Activated CD4-positive, CD25-positive, alpha-beta regulatory T cell (primary cell): Measurements from ENCODE around the gene TMEM59L.
"Not testable (repeated sequence)": the region's sequence is repeated elsewhere in the genome, so short reads cannot be mapped to it uniquely, and the experiment has no call there.

Experiments
- DNase-seq, 4 experiments: peaks; one replicate each; lab custom pipeline; 2025; lab: John Stamatoyannopoulos, UW

Gene TMEM59L

DNA sequence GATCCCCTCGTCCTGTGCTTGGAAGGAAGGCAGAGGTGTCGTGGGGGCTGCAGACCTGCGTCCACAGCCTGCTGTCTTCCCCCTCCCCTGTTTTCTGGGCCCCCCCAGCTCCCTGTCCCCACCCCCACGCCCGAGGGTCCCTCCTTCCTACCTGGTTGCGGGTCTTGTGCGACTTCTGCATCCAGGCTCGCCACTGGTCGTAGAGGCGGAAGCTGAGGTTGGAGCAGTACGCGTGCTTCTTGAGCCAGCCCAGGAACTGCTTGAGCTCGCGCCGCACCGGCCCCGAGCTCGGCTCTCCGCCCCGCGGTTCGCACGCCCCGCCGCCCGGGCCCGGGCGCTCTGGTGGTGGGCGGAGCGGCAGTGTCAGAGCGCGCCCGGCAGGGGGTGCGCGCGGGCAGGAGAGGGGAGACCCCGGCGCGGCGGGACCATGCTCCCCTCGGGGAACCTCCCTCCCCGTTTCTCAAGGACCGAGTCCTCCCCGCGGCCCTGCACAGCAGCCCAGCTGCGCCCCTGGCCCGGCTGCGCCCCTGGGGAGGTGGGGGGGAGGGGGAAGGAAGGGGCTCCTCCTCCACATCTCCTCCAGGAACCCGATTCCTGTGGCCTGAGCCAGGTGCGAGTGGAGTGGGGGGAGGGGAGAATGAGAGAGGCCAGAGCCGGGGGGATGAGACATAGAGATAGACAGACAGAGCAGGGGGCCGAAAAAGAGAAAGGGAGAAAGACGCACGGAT lies 18.4 kb upstream of the TMEM59L start:
- DNase-seq: peak; percentile 55 to 62 (median 56)

DNA sequence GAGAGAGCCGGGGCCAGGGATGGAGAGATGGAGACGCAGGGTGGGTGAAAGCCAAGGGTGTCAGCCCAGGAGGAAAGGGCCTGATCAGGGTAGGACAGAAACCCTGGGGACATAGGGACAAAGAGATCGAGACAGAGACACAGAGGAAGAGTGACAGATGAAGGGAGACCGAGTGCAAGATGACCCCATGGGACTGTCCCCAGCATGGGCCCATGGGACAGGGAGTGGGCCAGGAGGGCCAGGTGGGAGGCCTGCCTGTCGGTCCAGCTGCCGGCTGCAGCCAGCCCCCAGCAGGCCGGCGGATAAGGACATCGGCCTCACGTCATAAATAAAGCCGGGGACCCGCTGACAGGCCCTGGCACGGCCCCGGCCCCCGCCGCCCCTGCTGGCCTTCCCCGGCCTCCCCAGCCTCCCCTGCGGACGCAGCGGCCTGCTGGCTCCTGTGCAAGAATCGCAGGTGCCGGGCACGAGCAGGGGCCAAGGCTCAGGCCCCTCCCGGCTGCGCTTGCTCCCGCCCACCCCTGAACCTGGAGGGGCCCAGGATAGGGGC lies 17.8 kb upstream of the TMEM59L start:
- DNase-seq: no peak

DNA sequence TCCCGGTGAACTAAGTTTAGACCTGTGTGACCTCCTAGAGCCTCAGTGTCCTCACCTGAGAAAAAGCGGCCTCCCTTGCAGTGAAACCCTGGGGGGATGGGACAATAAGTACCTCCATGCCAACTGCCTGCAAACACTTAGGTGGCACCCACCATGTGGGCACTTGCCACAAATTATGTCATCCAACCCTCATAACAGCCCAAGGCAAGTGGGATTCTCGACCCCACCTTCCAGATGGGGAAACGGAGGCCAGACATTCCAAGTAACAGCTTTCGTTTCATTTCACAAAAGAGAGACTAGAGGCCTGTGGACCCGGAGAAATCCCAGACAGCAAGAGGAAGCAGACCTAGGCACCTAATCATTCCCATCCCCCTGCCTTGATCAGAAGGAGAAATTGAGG lies 17.2 kb upstream of the TMEM59L start:
- no peak for DNase-seq

DNA sequence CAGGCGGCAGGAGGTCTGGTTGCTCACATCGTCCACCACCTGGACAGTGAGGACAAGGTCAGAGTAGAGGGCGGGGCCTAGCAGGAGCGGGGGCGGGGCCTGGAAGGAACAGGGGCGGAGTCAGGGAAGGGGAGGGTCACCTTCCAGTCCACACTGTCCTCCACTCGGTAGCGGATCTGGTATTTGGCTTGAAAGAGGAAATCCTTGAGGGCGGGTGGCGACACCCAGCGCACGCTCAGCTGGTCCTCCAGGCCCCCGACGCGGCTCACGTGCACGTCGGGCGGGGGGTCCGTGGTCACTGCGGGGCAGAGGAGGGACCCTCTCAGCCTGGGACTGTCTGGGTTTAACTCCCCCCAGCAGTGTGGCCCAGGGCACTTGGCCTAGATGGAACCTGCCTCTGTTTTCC lies 15.9 kb upstream of the TMEM59L start:
- DNase-seq: no peak

DNA sequence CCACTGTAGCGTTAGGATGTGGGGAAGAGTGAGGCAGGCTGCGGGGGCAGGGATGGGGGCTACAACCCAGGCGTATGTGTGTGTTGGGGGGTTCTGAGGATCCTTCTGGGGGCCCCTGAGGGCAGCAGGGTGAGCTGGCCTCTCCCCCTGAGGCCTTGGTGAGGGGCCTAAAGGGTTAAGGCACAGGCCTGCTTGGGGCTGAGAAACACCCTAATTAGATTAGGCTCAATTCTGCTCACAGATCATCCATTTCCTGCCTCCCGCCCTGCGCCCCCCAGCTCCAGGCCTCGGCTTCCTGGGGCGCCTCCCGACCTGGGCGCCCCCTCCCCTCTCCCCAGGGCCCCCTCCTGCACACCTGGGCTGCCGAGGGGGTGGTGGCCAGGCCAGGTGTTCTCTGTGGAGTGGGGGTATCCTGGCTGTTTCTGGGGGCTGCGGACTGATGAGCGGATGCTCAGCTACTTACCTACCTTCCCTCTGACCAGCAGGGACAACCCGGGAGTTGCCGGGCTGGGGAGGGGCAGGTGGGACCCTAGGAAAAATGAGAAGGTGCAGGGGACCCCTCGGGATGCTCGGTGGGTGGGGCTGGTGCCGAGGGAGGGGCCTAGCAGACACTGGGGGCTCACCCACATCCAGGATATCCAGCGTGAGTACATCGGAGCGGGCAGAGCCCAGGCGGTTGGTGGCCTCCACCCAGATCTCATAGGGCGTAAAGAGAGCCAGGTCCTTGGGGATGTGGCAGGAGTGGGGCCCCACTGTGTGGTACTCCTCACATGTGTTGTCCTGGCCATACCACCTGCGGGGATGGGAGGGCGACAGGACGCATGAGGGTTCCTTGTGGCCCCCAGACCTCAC lies 14.6 kb upstream of the TMEM59L start:
- no peak for DNase-seq

DNA sequence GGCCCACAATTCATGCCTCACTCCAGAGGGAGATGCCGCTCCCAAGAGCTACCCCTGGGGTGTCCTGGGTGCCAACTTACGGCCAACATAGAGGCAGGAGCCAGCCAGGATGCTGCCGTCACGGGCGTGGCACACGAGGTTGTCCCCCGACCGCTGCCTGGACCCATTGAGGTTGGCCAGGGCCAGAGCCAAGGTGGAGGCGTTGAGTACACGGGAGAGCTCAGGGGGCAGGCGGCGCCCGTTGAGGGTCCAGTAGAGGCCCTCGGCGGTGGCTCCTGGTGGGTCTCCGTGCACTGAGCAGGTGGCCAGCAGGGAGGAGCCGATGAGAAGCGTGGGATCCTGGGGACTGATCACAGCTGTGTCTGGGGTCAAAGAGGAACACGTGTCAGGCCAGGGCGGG lies 13.2 kb upstream of the TMEM59L start:
- no peak for DNase-seq

DNA sequence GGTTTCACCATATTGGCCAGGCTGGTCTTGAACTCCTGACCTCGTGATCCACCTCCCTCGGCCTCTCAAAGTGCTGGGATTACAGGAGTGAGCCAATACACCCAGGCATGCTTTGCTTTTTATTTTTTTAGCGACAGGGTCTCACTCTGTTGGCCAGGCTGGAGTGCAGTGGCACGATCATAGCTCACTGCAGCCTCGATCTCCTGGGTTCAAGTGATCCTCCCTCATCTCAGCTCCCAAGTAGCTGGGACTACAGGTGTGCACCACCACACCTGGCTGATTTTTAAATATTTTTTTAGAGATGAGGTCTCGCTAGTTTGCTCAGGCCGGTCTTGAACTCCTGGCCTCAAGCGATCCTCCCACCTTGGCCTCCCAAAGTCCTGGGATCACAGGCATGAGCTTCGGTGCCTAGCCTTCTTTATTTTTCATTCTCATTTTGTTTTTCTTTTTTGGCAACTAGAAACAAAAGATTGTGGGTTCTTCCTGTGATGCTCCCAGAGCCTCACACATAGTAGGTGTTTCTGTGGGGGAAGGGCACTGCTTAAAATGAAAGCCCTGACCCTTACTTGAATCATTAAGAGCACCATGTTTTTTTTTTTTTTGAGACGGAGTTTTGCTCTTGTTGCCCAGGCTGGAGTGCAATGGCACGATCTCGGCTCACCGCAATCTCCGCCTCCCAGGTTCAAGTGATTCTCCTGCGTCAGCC lies 11.8 kb upstream of the TMEM59L start:
- not testable (repeated sequence) for DNase-seq

DNA sequence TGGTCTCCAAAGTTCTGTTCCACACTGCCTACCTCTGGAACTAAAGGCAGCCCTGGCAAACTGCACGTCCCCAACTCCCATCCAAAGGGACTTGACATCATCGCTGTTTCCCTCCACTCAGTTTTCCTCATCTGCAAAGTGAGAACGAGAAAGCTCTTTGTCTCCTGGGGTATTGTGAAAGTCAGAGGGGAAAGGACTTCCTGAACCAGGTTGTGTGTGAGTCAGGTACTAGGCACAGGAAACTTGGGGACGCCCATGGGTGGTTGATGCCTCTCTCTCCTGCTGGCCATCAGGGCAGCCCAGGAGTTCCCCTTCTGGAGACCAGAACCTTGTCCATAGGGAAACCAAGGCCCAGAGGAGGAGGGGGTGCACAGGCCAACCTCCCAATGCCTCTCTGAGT lies 10.8 kb upstream of the TMEM59L start:
- no peak for DNase-seq

DNA sequence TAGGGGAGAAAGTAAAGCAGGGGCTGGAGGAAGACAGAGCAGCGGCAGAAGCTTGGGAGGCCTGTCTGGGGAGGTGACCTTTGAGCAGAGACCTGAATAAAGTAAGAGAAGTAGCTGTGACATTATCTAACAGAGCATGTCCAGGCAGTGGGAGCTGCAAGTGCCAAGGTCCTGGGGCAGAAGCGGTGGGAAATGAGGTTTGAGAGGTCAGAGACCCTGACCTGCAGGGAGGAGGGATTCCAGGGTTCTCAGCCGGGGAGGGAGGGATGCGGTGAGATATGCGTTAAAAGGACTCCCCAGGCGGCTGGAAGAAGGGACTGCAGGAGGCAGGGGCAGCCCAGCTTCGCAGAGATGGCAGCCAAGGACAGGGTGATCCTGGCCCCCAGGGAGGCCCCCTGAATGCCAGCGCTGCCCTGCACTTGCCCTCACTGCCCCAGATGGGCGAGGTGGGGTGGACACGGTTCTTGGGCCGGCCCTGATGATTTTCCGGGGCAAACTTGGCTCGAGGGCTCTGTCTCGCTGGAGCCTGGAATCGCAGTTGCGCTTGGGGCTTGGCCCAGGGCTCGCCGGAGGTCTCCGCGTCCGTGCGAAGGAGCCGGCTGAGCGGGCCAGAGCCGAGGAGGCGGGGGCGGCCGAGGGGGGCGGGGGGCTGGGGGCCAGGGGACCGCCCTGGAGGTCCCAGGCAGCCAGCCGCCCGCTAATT lies 9.3 kb upstream of the TMEM59L start:
- no peak for DNase-seq

DNA sequence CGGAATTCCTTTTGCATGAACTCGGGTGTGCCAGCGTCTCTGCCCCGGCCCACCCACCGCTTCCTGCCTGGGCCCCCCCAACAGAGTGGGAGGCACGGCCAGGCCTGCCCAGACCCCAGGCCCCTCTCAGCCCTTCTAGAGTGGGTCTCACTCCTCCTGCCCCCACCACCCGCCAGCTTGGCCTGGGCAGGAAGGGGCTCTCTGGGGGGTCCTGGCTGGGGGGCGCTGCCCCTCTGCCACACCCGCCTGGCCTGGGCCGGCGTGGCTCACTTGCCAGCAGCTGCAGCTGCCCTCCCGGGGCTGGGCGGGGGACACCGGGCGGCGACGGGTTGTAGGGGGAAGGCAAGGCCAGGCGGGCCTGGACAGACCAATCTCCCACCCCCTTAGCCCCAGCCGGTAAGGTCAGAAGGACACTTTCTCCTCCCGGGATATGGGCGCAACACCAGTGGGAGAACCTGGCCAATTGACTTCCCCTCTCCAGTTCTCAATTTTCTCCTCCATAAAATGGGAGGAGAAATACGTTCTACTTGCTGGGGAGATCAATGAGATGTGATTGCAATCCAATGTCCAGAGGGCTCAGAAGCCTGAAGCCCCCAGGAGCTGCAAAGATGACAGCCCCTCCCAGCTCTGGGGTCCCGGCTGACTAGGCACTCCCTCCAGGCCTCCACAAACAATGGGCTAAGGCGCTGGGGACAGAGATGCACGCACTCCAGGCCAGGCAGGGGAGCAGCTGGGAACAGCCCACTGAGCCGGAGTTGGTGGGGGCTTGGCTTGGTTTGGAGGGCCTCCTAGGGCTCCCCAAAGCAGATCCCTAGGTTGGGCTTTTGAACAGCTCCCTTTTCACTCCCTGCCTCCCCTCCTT lies 8.5 kb upstream of the TMEM59L start:
- no peak for DNase-seq

DNA sequence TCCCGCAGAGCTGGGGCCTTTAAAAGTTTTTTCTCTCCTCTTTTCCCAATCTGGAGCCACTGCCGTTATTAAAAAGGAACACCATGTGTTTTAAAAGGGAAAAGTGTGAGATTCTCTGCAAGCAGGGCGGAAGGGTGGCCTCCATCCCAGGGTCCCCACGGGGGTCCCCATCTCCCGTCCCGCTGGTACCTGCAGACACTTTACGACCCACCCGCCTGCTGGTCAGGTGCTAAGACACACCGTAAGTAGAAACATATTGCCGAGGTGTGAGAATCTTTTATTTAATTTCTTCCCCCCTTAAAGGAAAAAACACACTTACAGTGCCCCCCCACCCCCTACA lies 7.9 kb upstream of the TMEM59L start:
- DNase-seq: no peak

DNA sequence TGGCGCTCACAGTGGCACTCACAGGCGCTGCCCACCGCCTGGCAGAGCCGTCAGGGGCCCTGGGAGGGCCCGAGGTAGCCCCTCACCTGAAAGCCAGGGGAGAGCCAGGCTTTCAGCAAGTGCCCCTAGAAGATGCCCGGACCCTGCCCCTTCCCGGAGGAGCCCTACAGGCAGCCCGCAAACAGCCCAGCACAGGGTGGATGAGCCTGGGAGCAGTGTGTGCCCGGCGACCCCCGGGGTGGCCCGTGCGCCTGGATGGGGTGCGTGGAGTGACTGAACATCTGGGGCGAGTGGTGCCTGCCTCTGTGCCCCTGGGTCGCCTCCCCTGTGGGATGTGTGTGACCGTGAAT lies 7.5 kb upstream of the TMEM59L start:
- DNase-seq: no peak

DNA sequence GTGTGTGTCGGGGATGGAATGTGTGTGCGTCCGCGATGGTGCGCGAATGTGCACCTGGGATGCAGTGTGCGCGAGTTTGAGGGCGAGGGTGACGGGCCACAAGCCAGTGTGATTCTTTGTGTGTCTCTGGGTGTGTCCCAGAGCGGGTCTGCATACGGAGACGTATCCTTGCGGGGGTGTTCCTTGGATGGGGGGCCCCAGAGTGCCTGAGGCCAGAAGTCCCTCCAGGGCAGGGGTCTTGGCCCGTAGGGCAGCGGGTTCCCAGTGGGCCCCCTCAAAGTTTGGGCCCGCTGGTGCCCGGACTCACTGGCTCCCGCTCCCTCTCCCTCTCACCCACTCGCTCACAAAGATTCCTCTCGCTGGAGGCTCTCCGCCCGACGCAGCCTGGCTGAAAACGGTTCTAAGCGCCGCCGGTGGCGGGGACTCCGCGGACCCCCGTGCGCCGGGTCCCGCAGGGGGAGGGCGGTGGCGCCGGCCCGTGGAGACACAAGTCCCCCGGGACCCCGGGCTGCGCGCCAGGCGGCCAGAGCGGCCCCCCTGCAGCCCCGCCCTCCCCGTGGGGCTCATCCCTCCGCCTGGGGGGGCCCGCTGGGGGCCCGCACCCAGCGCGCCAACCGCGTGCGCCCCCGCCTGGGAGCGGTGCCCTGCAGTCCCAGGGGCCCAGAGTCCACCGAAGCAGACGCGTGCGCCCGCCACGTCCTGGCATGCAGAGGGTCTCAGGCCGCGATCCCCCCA lies 7.0 kb upstream of the TMEM59L start:
- DNase-seq: no peak

DNA sequence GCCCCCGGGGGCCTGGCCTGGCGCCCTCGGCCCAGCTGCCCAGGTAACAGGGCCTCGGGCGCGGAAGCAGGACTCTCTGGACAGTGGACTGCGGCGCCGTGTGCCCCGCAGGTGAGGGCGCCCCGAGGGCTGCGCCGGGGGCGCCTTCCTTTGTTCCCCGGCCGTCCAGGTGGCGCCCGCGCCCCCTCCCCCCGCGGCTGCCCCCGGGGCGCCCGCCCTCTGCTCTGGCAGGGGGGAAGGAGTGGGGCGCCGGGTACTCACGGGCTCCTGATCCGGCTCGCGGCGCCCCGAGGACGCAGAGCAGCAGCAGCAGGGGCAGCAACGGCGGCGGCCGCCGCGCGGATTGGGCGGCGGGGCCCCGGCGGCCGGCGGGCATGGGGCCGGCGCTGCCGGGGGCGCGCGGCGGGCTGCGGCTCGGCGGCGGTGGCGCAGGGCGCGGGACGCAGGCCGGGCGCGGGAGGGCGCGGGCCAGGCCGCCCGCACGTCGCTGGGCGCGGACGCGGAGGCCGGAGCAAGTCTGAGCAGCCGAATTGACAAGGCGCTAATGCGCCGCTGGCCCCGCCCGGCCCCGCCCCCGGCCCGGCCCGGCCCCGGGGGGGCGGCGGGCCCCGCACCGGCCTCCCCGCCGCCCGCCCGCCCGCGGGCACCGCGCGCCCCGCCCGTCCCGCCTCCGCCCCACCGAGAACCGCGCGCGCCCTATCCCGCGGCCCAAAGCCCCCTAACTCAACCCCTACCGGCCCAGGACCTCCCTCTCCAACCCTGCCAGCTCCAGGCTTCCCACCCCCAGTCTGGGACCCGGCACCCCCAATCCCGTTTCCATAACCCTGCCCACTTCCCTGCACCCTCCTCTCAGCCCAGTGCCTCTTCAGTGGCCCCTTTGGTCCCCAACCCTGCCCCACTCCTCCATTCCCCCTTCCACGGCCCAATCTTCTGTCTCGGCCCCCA lies 6.1 kb upstream of the TMEM59L start, which contains the start of gene CRLF1:
Gene CRLF1, minus strand, starts transcription at position 519 of the 945 bp plus-strand sequence. Its CDS starts 143 bp downstream, at position 376.
- DNase-seq: no peak

DNA sequence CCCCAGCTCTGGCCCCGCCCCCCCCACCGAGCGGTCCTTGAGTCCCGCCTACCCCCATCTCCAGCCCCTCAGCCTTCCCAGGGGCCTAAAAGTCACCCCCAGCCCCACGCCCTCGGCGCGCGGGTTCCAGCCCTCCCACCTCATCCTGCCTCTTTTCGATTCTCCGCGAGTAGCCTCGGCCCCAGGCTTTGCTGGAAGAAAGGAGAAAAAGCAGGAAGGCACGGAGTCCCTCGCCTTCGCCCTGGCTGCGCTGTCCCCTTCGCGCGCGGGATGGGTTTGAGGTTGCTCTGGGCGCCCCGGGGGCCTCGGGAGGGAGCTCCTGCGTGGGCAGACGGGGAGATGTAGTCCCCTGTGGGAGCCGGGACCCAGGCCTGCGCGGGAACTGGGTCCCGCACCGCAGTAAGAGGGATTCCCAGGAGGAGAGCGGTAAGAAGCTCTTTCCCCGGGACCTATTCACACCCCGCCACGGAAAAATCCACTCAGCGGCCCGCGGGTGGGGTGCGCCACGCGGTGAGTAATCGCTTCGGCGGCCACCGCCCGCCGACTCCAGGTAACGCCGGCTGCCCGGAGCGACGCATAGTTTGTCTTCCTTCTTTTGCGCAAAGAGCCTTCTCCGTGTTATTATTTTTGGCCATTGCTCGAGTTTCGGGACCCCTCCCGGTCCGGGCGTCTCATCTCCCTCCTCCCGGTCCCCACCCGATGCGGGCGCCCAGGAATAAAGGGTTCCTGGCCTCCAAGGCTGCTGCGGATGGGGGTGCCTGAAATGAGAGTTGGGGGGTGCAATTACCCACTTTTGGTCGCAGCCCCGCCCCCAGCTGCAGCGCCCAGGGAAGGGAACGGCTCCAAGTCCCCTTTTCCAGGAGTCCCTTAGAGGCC lies 5.2 kb upstream of the TMEM59L start:
- DNase-seq: no peak

DNA sequence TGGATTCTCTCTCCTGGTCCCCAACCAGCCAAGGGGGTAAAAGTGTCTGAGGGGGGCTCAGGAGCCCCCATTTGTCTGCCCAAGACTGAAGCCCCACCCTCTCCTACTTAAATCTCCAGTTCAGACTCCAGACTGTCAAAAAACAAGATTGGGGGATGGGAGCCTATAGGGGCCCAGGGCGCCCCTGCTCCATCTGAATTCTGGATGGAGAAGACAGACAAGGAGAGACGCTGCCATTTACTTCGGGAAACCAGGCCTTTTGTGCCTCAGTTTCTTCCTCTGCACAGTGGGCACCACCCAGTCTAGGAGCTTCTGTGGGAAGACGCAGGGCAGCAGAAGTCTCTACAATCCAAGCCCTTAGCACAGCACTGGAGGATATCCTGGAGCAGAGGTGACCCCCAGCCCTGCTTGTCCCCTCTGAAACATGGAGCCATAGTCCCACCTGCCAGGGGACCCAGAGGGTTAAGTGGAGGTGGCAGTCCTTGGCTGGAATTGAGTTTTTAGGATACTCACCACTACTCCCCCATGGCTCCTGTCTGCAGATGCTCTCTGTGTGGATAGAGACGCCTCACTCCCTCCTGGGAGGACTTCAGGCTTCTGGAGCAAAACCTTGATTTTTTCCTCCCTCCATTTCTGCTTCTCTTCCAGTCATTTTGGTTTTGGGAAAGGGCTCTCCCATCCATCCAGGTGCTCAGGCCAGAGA lies 4.4 kb upstream of the TMEM59L start:
- no peak for DNase-seq
